ACHN (cell line): Measurements from ENCODE around the gene CADPS2.

Source experiments
- DNase-seq: peaks from one replicate; pipeline ENCODE4 v3.0.0-alpha.2; 2015
- in situ Hi-C: cut with HindIII; loops from 2 replicates; pipeline ENCODE4 v1.10.0; 2017; ENCODE audit warnings: low sequenced_read_pairs, low pct_ligation_motif_present, low pct_unique_long_range_greater_than_20kb

CADPS2 gene

DNA sequence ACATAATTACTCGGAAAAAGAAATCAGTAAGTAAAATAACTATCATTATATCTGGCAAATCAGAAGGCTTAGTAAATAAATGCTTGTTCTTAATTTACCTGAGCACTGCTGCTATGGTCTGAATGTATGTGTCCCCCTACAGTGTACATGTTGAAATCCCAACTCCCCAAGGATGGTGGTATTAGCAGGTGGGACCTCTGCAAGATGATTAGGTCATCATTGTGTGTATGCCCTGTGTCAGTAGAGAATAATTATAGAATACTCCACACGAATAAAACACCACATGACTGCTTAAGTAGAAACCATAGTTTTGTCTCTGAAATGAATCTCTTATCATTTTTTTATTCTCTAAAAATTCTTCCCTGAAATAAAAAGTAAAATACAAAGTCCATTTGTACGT is 289.0 kb downstream of the CADPS2 start:
- in situ Hi-C loops = no loop called here

DNA sequence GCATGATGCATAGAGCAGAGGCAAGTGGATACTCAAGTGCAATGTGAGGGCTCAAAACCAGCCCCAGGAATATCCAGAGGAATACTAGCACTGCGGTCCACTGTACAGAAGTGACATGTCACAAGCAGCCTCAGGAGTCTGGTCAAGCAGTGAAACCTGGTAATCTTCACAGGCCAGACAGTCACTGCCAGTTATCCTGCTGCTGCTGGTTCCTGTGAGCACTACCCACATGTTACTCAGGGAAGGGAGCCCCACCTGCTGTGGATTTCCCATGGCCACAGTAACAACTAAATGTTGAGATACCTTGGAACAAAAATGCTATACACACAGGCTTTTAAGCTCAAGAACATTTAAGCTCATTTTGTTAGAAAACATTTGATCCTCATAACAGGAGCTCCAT is 290.4 kb downstream of the CADPS2 start:
- in situ Hi-C loops = no loop called here

More for the DNA sequence above, 289.0 kb downstream of the CADPS2 start:
- no peak for DNase-seq

DNA sequence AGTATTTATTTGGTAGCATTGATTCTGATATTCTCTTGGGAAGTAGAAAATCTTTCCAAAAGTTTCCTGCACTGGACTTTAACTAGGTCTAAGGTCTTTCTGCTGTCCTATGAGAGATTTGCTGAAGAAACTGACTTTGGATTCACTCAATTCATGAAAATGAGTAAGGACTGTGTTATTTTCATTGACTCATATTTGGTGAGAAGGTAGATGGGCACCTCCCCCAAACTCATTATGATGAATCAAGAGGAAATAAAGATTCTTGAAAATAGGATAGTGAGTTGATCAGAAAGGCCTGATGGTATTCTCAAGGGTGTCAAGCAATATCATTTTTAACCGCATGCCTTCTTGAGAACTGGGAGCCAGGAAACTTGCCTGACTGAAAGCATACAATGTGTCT is 297.6 kb downstream of the CADPS2 start:
- in situ Hi-C loops = no loop called here
- DNase-seq = peak; percentile 22

More for the DNA sequence above, 290.4 kb downstream of the CADPS2 start:
- no peak for DNase-seq

DNA sequence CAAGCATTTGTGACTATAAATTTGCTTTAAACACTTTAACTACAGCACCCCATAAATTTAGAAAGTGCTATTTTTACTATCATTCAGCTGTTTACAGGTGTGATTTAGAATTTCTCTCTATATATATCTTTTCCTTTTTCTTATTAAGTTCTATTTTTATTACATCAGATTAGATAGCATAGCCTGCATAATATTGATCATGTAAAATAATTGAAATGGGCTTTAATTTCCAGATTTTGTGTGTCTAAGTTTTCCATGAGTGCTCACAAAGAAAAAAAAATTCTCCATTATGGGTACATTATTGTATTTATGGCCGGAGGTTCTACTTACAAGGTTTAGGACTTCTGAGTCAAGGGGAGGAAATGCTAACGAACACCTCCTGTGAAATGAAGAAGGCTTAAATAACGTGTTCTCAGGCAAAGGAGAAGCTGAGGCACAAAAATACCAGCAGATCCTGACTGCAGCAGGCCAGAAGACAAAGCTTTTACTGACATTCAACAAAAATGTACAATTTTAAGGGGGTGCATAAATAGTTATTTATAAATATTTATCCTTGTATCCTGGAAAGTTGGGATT is 301.5 kb downstream of the CADPS2 start:
- in situ Hi-C loops = no loop called here
- no peak for DNase-seq

DNA sequence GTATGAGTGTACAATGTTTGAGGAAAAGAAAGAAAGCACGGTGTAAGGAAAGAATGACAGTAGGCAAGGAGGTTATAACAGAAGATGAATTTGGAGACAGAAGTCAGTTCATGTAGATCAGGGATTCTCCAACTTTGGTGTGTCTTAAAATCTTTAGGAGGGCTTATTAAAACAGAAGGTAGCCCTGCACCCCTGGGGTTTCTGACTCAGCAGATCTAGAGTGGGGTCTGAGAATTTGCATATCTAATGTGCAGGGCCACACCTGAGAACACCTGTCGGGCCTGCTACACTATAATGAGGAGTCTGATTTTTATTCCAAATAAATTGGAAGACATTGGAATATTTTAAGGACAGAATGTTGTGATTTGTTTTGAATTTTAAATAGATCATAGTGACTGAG is 307.9 kb downstream of the CADPS2 start:
- DNase-seq = no peak
- in situ Hi-C loops = no loop called here

DNA sequence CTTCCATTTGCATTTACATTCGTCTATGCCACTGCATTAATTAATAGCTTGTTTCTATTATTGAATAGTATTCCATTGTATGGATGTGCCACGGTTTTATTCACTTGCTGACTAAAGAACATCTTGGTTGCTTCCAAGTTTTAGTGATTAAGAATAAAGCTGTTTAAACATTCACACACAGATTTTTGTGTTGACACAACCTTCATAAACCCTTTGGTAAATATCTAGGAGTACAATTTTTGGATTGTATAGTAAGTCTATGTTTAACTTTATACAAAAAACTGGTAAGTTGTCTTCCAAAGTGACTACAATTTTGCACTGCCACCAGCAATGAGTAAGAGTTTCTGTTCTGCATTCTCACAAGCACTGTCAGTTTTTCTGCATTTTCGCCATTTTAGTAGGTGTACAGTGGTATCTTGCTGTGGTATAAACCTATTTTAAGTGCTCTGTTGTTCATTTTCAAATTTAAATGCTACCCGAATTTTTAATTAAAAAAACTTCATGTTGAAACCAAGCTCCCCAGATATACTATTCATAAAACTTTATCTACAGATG is 308.7 kb downstream of the CADPS2 start:
- DNase-seq = no peak
- in situ Hi-C loops = no loop called here

DNA sequence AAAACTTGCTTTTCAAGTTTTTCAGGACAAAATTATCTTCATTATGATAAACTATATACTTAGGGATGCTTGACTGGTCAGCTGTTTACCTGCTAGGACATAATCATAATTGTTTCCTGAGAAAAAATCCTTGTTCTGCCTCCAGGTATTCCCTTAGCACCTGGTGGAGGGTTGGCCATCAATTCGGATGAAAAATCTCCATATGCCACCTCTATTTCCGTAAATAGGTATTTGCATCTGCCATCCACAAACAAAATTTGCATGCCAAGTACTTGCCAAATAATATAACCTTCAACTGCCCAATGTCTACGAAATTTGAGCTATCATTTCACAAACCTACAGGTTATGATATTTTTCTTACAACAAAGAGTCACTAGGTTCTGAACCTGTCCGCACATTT is 313.6 kb downstream of the CADPS2 start:
- DNase-seq = no peak
- in situ Hi-C loops = no loop called here

DNA sequence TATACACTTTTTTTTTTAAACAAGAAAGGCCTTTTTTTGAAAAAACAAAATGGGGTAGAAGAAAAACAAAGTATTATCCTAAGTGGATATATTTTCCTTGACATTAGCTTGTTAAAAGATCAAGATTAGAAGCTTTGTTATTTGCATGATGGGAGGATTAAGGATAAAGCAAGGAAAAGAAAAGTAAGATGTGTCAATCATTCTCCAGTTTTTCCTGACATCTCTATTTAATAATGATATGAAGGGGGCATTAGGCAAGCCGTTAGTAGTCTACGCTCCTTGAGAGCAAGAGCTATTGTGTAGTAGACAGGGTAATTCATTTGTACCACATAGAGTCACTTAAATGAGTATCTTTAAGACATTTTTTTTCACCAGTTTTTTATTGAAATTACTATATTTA is 324.9 kb downstream of the CADPS2 start:
- DNase-seq = no peak
- in situ Hi-C loops = no loop called here

DNA sequence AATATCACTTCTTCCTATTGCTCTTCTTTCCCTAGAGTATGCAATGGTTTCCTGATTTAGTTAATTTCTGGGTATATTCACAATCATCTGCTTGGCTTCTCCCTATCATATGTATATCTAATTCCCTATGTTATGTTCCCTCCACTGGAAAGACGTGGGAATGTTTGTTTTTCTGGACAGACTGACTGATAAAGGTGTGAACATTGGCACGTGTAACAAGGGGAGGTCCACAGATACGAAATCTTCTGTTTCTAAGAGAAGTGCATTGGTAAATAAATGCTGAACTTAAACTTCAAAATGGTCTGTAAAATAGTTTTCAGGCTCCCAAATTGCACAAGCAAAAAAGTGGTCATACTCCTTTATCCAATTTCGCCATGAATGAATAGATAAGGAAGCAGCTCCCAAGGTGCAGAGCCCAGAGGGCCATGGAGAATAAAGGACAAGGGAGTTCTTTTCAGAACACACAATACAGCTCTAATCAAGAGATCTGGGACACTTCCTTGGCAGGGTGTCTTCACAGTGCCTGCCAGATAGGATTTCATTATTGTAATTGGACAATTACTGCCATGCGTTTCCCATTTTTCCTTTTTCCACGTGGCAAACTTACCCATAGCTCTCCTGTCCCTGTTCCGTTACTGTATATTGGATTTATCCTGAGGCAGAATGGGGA is 329.3 kb downstream of the CADPS2 start:
- in situ Hi-C loops = no loop called here
- no peak for DNase-seq

DNA sequence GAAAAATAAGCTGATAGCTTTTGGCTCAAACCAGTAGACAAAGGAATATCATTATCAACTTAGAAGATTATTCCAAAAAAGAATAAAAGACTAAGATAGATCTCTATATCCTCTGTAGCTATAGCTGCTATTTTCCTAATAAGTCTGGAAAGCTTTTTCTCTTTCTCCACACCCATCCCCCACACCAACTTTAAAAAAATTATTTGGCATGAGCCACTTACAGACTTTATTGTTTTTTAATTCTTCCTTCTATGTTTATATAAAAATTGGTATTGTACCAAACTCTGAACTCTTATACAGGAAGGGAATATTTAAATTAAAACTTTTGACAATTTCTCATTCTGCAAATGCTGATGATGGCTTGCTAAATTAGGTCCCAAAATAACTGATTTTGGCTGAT is 330.0 kb downstream of the CADPS2 start:
- in situ Hi-C loops = no loop called here
- DNase-seq = no peak

DNA sequence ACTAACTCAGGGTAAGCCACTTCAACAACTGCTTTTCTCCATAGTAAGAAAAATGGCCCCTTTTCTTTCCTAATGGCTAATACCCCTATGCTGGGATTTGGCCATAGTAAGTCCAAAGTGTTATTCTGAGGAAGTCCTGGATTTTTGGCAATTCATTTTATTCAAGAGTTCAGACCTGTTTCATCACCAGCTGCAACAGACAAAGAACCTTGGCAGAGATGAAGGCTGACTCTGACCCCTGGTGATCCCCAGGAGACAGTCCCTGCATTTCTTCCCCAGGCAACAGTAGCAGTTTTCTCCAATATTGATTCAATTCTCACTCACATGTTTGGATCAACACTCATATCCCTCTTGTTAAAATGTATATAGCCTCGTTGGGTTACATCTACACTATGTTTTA is 332.5 kb downstream of the CADPS2 start:
- no peak for DNase-seq
- in situ Hi-C loops = no loop called here

DNA sequence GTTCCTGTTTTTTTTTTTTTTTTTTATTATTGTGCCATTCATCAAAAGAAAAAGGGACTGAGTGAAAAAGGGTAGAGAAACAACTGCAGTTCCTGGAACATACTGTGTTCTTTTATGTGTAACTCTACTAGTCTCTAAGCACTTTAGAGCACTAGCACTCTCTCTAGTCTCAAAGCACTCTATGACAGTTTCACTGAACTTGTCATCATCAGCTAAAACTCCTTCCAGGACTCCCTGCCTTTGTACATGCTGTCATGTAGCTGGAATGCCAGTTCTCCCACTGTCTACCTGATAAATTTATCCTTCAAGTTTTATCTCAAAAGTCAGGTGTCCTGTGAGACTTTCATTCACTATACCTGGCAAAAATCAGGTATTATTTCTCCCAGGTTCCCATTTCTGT is 333.5 kb downstream of the CADPS2 start:
- in situ Hi-C loops = no loop called here
- no peak for DNase-seq

DNA sequence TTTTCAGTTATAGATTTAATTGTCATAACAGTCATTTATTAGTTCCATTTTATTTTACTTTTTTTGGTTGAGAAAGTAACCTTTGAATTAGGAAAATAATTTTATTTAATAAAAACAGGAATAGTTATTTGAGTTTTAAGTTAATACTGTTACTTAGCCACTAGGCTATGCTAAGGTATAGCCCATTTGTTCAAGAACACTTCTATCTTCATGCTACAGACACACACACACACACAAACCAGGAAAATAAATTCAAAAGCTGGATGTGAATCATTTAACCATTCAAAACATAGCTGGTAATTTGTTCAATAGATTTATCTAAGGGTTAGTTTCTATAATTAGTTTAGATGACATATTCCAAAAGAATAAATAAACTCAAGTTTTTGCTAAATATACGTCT is 335.7 kb downstream of the CADPS2 start:
- in situ Hi-C loops = no loop called here
- peak; percentile 28 for DNase-seq

DNA sequence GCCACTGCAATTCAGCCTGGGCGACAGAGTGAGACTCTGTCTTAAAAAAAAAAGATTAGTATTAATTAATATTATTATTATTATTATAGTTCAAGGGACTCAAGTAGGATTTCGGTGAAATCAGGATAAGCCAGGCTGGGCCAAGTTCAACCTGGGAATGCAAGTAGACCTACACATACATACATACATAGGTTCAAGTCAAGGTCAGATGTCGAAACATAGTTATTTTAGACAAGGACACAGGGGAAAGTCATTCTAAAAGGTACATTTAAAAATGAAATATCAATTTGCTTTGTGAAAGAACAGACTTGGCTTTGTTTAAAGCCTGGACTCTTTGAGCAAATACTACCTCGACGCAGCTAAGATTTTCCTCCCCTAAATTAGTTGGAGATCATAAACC is 336.7 kb downstream of the CADPS2 start:
- in situ Hi-C loops = no loop called here
- DNase-seq = no peak

DNA sequence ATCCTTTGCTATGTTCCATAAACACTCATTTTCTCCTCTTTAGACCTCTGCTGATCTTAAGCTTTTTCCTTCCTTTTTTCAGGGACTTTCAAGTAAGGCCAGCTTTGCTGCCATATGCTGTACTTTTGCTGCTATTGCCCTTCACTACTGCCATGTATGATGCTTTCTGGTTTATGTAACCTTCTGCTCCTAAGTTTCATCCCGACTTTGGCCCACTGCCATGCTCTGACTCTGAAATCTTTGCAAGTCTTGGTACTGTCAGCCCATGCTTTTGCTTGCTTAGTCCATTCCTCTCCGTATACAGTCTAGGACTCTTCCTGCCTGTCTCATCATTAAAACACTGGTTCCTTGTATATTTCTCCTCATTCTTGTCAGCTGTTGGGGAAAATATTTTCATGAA is 339.8 kb downstream of the CADPS2 start:
- in situ Hi-C loops = no loop called here

DNA sequence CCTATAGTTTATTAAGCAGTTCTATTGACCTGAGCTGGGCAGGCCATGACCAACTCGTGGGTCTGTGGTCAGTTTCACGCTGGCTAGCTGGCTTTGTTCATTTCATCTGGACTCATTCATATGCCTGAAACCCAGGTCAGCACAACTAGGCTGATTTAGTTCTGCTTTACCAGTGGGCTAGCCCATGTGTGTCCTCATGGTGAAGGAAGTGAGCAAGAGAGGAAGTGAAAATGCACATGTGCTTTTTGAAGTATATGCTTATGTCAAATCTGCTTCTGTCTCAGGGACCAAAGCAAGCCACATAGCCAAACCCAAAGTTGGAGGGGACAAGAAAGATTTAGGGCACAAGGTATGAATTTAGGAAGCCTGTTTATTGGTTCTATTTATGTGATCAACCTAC is 341.8 kb downstream of the CADPS2 start:
- in situ Hi-C loops = no loop called here
- no peak for DNase-seq

More for the DNA sequence above, 339.8 kb downstream of the CADPS2 start:
- DNase-seq = no peak

DNA sequence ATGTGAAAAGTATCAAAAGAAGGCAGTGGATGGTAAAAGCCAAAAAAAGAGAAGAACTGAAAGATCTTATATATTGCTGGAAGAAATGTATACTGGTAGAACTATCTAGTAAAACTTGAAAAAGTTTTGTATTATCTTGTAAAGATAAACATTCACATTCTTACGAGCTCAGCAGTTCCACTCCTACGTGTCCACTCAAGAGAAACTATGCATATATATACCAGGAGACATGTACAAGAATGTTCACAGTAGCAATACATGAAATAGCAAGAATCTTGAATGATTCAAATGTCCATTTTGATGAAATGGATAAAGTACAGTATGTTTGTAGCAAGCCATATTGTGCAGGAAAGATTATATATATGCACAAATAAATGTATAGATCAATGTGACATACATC is 342.4 kb downstream of the CADPS2 start:
- no peak for DNase-seq
- in situ Hi-C loops = no loop called here

DNA sequence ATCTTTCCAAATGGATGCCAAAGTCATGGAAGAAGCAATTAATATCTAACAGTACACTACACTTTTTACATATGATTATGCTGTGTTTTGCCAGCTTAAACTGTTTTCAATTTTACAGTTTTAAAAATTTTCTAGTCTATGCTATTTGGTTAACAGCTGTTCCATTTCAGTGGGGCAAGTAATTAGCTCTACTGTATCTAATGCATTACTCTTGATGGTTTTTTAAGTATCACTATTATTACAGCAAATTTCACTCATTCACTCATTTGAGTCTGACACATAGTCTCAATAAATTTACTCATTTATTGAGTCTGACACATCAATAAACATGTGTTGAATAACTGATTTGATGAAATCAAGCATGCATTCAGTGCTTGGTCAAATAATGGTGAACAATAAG is 343.1 kb downstream of the CADPS2 start:
- in situ Hi-C loops = no loop called here
- no peak for DNase-seq

DNA sequence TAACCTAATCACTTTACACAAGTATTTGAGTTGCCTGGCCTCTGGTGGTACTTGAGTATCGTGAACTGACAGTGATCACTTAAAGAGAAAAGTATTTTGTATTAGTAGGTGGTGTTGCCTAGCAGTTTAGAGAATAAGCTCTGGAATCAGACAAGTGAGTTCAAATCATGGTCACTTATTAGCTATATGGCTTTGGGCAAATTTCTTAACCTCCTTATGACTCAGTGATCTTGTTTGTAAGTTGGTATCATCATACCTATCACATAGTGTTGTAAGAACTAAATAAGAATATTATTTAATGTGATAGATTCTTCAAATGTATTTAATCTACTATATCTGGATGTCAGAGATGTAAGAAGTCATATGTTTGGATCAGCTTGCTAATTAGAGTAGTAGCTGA is 351.2 kb downstream of the CADPS2 start:
- no peak for DNase-seq
- in situ Hi-C loops = no loop called here
